CD4-positive, alpha-beta T cell treated with Interleukin-6 at 100 ng/mL for 8 hours (primary cell): Measurements from ENCODE around the gene NEGR1.

Source experiments
- DNase-seq: peaks from one replicate; pipeline ENCODE4 v3.0.0-alpha.2; 2020; ENCODE audit warnings: mixed read lengths, low spot score

NEGR1 gene

DNA sequence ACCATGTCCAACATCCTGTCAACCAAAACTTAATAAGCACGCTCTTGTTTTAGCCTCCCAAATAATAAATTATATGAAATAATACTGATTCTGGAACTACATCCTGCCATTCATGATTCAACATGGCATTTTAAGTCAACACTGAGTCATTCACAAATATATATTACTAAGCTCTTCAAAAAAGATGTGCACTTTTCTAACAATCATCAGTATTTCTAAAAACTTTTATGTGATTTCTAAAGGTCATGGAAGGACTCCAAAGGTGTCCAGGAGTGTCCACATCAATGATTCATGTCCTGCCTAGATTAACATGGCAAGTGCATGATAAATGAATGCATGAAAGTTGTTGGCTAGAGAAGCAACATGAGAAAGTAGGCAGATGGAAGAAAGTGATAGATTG is 51.6 kb downstream of the NEGR1 start:
- no peak for DNase-seq

DNA sequence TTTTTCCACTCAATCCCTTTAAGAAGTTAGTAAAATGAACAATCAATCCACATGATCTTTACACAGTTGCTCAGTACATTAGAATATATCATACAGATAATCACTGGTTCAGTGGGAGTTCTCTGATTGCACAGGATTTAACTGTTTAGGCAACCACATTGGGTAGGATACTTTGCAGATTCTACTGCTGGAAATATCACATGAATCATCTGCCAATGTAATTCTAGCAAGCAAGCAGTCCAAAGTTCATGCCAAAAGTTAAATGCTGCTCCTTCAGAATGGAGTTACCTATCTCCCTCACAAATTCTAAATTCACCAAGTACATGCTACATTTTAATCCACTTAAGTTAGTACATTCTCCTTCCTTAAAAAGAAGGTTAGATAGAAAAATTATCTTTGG is 52.4 kb downstream of the NEGR1 start:
- DNase-seq = no peak

DNA sequence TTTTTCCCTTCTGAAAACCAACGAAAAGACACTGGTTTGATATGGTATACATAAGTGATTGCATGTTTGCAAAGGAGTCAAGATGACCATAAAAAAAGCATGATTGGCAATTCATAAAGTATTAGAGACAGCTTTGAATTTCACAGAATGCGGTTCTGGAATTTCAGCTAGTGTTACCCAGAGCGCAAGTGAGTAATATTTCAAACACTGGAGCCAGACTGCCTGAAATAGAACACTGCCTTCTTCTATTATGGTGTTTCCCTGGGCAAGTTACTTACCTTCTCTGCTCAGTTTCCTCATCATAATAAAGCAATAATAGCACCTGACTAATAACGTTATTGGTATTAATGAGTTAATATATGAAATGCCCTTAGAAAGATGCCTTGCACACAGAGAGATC is 54.7 kb downstream of the NEGR1 start:
- DNase-seq = no peak

DNA sequence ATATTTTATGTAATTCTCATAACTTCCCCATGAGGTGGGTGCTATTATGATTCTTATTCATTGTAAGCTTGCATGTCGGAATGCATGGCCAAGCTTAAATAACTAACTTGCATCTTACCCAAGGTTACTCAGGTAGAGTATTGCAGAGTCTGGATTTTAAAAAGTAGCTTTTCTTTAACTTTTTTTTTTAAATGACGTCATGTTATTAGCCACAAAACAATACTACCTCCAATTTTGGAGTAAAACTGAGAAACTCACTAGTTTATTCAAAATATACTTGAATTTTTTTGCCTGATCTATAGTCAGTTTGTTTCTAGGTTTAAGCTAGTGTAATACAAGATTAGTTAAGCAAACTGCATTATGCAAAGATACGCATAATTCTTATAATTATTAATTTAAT is 57.8 kb downstream of the NEGR1 start:
- no peak for DNase-seq

DNA sequence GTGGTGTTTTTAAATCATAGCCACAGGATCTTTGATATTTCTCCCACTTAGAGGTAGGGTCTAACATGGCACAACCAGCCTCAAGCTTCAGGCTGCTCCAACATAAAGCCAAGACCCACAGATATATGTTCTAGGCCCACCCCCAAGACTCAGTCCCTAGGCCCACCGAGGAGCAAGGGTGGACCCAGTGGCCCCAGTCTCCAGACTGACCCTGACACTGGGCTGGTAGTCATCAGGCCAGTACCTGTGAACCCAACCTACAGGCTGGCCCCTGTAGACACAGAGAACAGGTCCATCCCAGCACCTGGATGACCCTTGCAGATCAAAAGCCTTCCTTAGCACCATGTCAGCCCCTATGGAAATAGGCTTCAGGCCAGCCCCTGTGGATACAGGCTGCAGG is 60.5 kb downstream of the NEGR1 start:
- DNase-seq = no peak

DNA sequence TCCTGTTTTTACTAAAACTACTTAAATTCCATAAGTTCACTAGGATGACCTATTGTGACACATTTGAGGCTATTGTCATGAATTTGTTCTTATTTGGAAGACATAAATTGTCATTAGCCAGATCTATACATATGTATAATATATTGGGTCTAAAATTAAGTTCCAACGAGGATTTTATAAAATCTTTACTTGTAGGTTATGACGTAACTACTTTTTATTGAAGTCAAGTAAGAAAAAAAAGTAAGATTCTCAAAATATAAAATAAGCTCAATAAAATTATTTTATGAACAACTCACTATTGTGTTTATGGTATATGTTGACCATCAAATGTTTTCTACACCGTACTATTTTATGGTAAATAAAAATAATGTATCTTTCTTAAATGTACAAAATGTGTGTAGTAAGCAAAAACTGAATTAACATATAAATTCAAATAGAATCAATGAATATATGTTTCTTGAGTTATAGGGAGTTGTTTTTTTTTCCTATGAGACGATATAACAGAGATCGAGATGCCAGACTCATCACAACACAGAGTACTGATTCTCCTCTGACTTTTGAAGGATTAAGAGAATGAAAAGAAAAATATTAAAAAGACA is 64.1 kb downstream of the NEGR1 start:
- no peak for DNase-seq

DNA sequence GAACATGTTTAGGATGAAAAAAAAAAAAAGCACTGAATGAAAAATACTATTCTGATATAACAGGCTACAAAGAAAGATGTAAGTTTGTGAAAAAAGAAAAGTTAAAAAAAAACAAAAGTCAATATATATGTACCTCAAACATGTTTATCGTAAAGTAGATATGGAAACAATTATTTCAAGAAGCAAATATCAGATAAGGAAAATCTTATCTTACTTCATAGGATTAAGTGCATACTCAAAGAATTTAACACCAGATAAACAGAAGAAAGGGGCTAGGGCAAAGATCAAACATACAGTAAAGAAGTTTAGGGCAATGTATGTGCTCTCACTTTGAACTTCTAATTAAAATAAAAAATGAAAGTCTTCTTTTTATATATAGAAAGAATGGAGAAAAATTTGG is 75.3 kb downstream of the NEGR1 start:
- DNase-seq = no peak

DNA sequence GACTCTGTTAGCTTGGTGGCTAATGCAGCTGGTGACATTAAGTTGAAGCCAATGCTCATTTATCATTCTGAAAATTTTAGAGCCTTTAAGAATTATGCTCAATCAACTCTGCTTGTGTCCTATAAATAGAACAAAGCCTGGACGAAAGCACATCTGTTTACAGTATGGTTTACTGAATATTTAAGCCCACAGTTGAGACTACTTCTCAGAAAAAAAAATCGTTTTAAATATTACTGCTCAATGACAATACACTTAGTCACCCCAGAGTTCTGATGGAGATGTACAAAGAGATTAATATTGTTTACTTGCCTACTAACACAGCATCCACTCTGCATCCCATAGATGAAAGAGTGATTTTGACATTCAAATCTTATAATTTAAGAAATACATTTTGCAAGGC is 79.6 kb downstream of the NEGR1 start:
- no peak for DNase-seq

DNA sequence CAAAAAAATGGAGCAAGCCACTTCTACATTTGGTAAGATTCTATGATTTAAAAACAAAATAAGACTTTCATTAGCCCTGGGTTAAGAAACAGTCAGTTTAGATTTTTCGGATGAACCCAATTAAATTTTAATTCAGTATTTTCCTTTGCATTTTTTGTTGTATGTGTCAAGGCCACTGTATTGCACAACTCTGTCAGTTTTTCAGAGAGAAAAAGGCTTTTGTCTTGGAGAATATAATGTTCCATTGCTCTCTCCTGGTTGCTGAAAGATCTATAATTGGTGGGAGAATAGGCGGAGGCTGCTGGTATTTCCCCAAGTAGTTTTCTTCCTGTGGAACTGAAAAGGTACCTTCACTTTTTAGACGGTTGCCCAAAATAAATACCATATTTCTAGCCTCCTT is 84.6 kb downstream of the NEGR1 start:
- no peak for DNase-seq

DNA sequence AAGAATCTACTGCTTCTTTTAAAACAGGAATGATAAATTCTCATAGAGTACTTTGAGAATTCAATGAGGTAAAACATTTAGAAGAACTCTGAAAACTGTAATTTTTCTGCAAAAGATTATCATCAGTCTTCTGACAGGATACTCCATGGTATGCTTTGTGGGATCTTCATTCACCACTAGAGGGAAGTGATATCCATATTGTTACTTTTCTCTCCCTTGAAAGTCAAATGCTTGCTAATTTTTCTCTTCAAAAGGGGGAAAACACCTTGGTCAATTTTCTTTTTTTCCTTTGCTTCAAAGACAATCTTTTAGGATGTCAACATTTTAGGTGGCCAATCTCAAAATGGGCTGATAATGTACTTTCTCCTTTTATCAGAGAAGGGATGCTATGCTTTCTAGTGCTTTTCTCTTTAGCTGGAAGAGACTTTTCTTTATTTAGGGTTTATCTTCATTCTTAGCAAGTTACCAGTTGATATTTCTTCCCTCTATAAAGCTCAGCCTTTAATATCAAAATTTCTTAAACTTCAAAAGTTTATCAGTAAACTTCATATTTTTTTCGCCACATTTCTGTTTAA is 95.5 kb downstream of the NEGR1 start:
- no peak for DNase-seq

DNA sequence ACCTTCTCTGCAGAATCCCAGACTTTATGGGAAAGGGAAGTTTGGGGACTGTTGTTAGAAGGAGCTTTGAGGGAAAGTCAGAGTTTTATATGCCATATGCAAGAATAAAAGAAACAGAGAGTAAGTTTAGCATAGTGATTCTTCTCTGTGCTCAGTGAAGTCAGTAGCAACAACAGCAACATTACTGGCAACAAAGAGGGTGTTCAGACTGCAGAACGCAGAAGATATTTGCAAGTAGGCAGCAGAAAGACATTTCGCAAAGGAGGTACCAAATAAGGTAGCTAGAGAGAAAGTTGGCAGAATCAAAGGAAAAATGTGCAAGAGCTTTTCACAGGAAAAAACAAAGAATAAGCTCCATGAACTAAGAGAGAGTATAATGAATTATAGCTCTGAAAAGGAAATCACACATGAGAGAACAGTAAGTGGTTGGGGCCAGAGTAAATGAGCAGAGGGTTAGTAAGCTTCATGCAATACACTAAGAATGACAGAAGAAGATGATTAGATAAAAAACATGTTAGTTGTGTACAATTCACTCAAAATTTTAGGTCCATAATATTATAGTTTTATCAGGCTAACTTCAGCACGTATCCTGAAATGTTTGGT is 98.1 kb downstream of the NEGR1 start:
- no peak for DNase-seq

DNA sequence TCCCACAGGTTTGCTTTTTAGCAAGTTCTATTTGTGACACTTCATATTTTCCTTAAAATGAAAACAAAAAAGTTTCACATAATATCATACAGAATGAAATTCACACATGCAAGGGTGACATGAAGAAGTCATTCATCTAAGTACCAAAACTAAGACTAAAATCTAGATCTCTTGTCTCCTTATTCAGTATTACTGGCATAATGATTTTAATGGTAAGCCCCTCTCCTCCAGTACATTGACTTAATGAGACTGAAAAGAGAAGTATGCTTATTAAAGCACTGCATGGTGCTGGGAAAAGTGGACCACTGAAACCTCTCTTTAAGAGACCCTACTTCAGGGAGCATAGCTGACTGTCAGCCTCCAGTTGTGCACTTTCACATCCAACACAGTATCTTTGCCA is 99.5 kb downstream of the NEGR1 start:
- no peak for DNase-seq

DNA sequence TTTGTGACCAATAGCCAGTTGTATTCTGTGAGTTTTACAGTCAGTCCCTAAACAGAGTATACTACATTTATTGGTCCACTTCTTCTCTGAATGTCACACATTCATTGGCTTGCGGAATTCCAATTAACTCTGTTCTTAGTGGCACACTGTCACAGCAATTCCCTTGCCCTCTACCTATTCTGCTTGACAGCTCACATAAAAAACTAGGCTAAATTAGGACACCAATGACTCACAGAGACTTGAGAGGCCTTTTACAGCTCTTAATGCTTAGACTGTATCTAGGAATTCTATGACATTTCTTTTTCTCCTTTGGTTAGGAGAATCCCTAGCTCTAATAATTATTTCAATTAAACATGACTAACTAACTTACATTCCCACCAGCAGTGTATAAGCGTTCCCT is 104.1 kb downstream of the NEGR1 start:
- DNase-seq = no peak

DNA sequence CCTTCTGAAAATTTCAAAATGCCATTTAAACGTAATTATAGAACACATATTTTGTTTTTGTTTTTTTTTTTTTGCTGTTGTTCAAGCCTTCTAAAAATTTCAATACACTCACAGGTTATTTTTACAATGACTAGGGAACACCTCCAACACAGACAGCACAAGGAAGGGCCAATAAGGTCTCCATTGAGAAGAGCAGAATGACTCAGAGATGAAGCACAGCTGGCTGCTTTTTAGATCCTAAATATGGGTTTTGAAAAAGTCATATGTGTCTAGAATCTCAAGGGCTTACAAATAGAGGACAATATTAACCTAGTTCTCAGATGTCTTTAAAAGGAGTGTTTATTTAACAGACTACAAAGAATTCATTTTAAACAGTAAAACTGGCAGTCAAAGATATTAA is 104.6 kb downstream of the NEGR1 start:
- DNase-seq = no peak

DNA sequence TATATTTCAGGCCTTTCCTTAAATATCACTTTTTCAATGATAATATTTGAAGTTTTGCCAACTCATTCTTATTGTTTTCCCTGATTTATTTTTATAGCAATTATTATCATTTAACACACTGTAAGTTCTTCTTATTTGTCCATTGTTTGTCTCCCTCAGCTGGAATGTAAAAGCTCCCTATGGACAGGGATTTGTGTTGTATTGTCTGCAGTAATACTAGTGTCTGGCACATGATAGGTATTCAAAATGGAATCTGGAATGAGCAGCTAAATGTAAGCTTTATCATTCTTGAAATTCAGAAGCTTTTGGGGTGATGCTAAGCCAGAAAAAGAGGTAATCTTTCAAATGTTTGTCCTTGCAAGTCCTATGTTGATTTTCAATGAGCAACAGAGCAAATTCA is 112.1 kb downstream of the NEGR1 start:
- no peak for DNase-seq

DNA sequence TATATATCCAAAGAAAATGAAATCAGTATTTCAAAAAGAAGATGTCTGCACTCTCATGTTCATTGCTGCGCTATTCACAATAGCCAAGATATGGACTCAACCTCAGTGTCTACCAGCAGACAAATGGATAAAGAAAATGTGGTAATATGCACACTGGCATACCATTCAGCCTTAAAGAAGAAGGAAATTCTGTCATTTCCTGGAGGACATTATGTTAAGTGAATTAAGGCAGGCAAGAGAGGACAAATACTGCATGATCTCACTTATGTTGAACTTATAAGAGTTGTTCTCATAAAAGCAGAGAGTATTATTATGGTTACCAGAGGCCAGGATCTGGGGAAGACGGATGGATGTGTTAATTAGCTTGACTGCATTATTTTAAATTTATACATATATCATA is 115.9 kb downstream of the NEGR1 start:
- DNase-seq = no peak

DNA sequence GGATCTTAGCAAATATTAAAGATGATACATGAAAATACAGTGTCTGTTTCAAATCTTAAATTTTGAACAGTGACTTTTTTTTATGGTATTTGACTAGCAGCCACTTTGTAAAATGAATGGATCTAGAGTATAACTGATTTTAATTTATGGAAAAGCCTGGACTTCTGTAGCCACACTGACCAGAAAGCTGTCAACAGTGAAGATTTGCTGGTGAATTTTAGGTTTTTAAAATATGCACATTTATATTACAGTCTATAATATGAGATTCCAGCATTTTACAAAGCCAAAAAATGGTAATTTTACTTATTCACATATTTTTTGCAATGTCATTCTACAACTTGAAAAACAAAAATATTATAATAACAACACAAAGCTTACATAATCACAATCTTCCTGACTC is 131.8 kb downstream of the NEGR1 start:
- no peak for DNase-seq

DNA sequence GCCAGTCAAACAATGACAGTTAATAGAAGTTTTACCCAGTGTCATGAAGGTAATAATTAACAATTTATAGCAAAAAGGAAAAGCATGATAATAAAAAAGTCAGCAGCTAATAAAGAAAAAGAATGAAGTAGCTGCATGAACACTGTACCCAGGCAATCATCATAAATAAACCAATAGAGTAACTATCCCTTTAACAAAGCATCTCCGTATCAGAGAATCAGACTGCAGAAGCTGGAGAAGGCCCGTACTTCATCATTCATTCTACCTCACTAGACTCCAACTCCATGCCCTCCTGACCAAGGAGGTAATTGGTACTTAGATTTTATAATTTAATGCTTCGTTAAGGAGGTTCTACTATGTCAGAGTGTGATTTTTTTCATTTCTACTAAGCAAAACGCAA is 140.5 kb downstream of the NEGR1 start:
- no peak for DNase-seq

DNA sequence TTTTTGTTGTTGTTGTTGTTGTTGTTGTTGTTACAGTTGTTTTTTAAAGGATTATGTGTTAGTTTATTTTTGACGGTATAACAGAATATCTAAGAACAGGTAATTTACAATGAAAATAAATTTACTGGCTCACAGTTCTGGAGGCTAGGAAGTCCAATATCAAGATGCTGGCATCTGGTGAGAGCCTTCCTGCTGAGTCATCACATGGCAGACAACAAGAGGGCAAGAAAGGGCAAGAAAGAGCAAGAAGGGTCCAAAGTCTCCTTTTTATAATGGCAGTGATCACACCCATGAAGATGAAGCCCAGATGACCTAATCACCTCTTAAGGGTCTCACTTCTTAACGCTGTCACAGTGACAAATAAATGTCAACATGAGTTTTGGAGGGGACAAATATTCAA is 142.1 kb downstream of the NEGR1 start:
- DNase-seq = no peak

DNA sequence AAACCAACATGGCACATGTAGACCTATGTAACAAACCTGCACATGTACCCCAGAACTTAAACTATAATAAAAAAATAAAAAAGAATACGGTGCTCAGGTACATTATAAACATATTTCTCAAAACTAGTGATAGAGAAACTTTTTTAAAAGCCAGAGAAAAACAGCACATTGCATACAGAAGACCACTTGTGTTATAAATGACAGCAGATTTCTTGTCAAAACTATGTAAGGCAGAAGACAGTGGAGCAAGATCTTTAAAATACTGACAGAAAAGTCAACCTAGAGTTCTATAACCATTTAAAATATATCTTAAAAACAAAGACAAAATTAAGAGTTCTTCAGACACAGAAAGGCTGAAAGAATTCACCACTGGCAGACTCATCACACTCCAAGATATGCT is 144.7 kb downstream of the NEGR1 start:
- DNase-seq = no peak

DNA sequence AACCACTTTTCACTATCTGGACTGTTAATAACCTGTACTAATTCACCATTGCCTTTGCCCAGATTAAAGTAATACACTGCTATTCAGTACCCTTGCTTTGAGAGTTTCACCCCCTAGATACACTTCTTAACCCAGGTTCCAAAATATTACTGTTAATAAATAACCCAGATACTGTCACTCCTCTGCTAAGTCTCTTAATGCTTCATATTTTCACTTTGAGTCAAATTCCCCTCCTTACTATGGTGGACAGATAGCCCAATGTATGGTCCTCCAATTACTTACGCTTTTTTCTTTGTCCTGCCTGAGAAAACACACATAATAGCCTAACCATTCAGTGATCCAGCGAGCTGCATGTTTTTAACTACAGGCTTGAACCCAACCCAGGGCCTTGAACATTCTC is 152.5 kb downstream of the NEGR1 start:
- DNase-seq = no peak

DNA sequence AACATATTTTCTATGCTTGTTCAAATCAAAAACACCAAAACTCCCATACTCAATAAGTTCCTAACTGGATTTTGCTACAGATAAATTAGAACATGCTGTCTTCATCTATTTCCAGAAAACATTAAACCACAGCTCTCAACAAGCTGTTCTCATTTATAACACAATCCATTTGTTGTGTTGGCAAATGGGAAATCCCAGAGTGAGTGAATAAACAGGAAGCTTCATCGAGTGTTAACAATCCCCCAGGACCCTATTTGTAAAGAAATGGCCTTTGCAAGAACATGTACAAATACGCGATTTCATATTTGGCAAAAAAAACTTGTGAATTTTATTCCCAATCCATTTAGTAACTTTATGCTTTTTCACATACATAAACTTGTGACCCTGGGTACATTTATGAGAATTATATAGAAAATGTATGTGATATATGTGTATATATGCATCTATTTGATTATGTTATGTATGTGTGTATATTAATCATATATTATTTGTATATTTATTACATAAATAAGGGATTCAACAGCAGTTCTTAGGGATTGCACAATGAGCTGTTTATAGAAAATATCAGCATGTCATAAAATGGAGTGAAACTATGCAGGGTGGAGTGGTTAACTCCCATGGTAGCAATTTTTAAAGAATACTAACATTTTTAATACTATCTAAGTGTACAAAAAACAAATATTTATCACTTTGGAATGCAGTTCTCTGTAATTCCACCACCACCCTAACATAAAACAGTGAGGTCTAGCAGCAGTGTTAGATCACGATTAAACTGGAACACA is 160.0 kb downstream of the NEGR1 start:
- no peak for DNase-seq

DNA sequence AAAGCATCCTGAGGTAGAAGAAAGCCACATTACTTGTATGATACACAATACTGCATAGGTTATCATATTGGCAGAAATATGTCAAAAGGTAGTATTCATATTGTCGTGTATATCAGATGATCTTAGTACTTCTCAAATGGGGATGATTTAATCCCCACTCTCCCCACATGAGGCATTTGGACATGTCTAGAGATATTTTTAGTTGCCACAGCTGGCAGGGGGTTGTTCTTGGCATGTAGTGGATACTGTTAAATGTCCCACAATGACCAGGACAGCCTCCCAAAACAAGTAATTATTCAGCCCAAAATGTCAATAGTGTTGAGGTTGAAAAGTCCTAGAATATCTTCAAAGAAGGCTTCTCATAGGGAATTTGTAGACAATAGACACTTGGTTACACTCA is 162.8 kb downstream of the NEGR1 start:
- no peak for DNase-seq
